Measurements from ENCODE around the gene EXOC5. TPM values are rescaled to one million over a fixed set of nuclear protein-coding genes. Genes with fewer than 3 reads are reported as not detected.

Gene EXOC5
- polyA plus RNA-seq, 1 donor (not counting 4 experiments of a cell fraction or from before 2014, with no cell fraction given): 48.2 TPM

GRCh38 chr14:57245941-57246340, 22.8 kb downstream of the EXOC5 start:
- Histone ChIP-seq H3K4me2 (ENCODE audit: control insufficient read depth, extremely low read depth, insufficient read depth, low read depth, low read length) (no peak overlapping the region), H4K20me1 (ENCODE audit: control insufficient read depth, extremely low read depth, insufficient read depth, low read length) (peaks cover 1% of the 10 kb centered on the region), H3K79me2 (ENCODE audit: control insufficient read depth, insufficient read depth, low read length) (peaks cover 24% of the 10 kb centered on the region), H3K4me3 (ENCODE audit: control insufficient read depth in 2 of 3, extremely low read depth in 1 of 3, insufficient read depth in 2 of 3, low read depth in 1 of 3, low read length in 3 of 3) (no peak overlapping the region), H3K27me3 (ENCODE audit: control insufficient read depth, extremely low read depth, insufficient read depth, low read length) (no peaks in the 10 kb centered on the region), H3K4me1 (ENCODE audit: control insufficient read depth, extremely low read depth, insufficient read depth, low read length) (no peaks in the 10 kb centered on the region), H3K9me1 (ENCODE audit: control insufficient read depth, extremely low read depth, insufficient read depth, low read length) (no peaks in the 10 kb centered on the region), H3K36me3 (ENCODE audit: control insufficient read depth in 2 of 2, extremely low read depth in 1 of 2, insufficient read depth in 2 of 2, low read length in 2 of 2) (no peaks in the 10 kb centered on the region), H3K27ac (ENCODE audit: control insufficient read depth, insufficient read depth, low read length) (no peak overlapping the region), H3K9me3 (ENCODE audit: control insufficient read depth, low read depth, low read length) (no peaks in the 10 kb centered on the region), H3K9ac (ENCODE audit: control insufficient read depth, extremely low read depth, insufficient read depth, low read length) (no peak overlapping the region), H2AFZ (ENCODE audit: control insufficient read depth, low read length) (no peak overlapping the region)
- no peak for DNase-seq (ENCODE audit: low read depth, low spot score)
- no peak for FAIRE-seq
- dilution Hi-C loops (cut with MboI; ENCODE audit: extremely low pct_ligation_motif_present, low sequenced_read_pairs): no loop called here
- no peak for TF ChIP-seq EZH2 (IDR thresholded peaks at IDR 0.05; ENCODE audit: low read length)
- no peak for TF ChIP-seq CTCF (optimal IDR thresholded peaks at IDR 0.05 in 1 of 3, IDR thresholded peaks at IDR 0.05 in 1 of 3, conservative IDR thresholded peaks at IDR 0.05 in 1 of 3; ENCODE audit: extremely low read depth in 1 of 3, insufficient read depth in 2 of 3, low read length in 3 of 3)

GRCh38 chr14:57244106-57244505, 24.6 kb downstream of the EXOC5 start:
- H3K9me1 ChIP-seq (ENCODE audit: control insufficient read depth, extremely low read depth, insufficient read depth, low read length): no peaks in the 10 kb centered on the region
- no peaks in the 10 kb centered on the region for H3K27me3 ChIP-seq (ENCODE audit: control insufficient read depth, extremely low read depth, insufficient read depth, low read length)
- no peak overlapping the region for H3K27ac ChIP-seq (ENCODE audit: control insufficient read depth, insufficient read depth, low read length)
- no peaks in the 10 kb centered on the region for H3K4me1 ChIP-seq (ENCODE audit: control insufficient read depth, extremely low read depth, insufficient read depth, low read length)
- H3K9ac ChIP-seq (ENCODE audit: control insufficient read depth, extremely low read depth, insufficient read depth, low read length): no peak overlapping the region
- no peak overlapping the region for H2AFZ ChIP-seq (ENCODE audit: control insufficient read depth, low read length)
- no peak overlapping the region for H3K4me3 ChIP-seq (ENCODE audit: control insufficient read depth in 2 of 3, extremely low read depth in 1 of 3, insufficient read depth in 2 of 3, low read depth in 1 of 3, low read length in 3 of 3)
- TF ChIP-seq EZH2 (IDR thresholded peaks at IDR 0.05; ENCODE audit: low read length) (no peak), CTCF (optimal IDR thresholded peaks at IDR 0.05 in 1 of 3, IDR thresholded peaks at IDR 0.05 in 1 of 3, conservative IDR thresholded peaks at IDR 0.05 in 1 of 3; ENCODE audit: extremely low read depth in 1 of 3, insufficient read depth in 2 of 3, low read length in 3 of 3) (no peak)
- FAIRE-seq (no peak), DNase-seq (ENCODE audit: low read depth, low spot score) (no peak)
- H3K9me3 ChIP-seq (ENCODE audit: control insufficient read depth, low read depth, low read length): no peaks in the 10 kb centered on the region
- H3K79me2 ChIP-seq (ENCODE audit: control insufficient read depth, insufficient read depth, low read length): peaks cover 7% of the 10 kb centered on the region
- H3K4me2 ChIP-seq (ENCODE audit: control insufficient read depth, extremely low read depth, insufficient read depth, low read depth, low read length): no peak overlapping the region
- H3K36me3 ChIP-seq (ENCODE audit: control insufficient read depth in 2 of 2, extremely low read depth in 1 of 2, insufficient read depth in 2 of 2, low read length in 2 of 2): no peaks in the 10 kb centered on the region
- dilution Hi-C loops (cut with MboI; ENCODE audit: extremely low pct_ligation_motif_present, low sequenced_read_pairs): no loop called here
- no peaks in the 10 kb centered on the region for H4K20me1 ChIP-seq (ENCODE audit: control insufficient read depth, extremely low read depth, insufficient read depth, low read length)

All from keratinocyte (primary cell).